Endodermal cell (in vitro differentiated cells): Measurements from ENCODE around the gene RPP38. TPM values are rescaled to one million over a fixed set of nuclear protein-coding genes. Genes with fewer than 3 reads are reported as not detected.

ENCODE experiments used
- DNase-seq: peaks from one replicate; pipeline ENCODE4 v3.0.0-alpha.2; 2017
- H3K27ac ChIP-seq: 2 replicates; pipeline ENCODE4 v1.5.1; 2013; ENCODE audit warnings: mild to moderate bottlenecking, low read depth, low read length, moderate library complexity
- H3K27me3 ChIP-seq: 2 replicates; pipeline ENCODE4 v1.6.1; 2013; ENCODE audit warnings: mild to moderate bottlenecking, low read length, moderate library complexity; ENCODE audit not compliant: insufficient read depth, control insufficient read depth, poor library complexity, severe bottlenecking
- H3K36me3 ChIP-seq: 2 replicates; pipeline ENCODE4 v1.7.0; 2013; ENCODE audit warnings: mild to moderate bottlenecking, low read length, moderate library complexity; ENCODE audit not compliant: control insufficient read depth, insufficient read depth
- H3K4me1 ChIP-seq: one replicate; pipeline ENCODE4 v1.7.0; 2013; ENCODE audit warnings: low read length; ENCODE audit not compliant: control insufficient read depth, insufficient read depth
- H3K4me3 ChIP-seq: 2 replicates; pipeline ENCODE4 v1.5.1; 2013; ENCODE audit warnings: mild to moderate bottlenecking, low read length, moderate library complexity
- H3K9ac ChIP-seq: 2 replicates; pipeline ENCODE4 v1.6.1; 2013; ENCODE audit warnings: mild to moderate bottlenecking, low read length, moderate library complexity; ENCODE audit not compliant: poor library complexity, severe bottlenecking; ENCODE audit errors: extremely low read depth
- H3K9me3 ChIP-seq: 2 replicates; pipeline ENCODE4 v1.6.1; 2013; ENCODE audit warnings: mild to moderate bottlenecking, low read length, moderate library complexity; ENCODE audit not compliant: control insufficient read depth
- H3K27ac Mint-ChIP-seq: 2 replicates; pipeline ENCODE4 v1.8.0; 2020; ENCODE audit warnings: mixed read lengths
- H3K27me3 Mint-ChIP-seq: 2 replicates; pipeline ENCODE4 v1.8.0; 2021; ENCODE audit warnings: mild to moderate bottlenecking, mixed read lengths; ENCODE audit not compliant: insufficient read depth
- H3K36me3 Mint-ChIP-seq: 2 replicates; pipeline ENCODE4 v1.8.0; 2020; ENCODE audit warnings: low read depth, mixed read lengths
- H3K4me1 Mint-ChIP-seq: 2 replicates; pipeline ENCODE4 v1.8.0; 2020; ENCODE audit warnings: mixed read lengths
- H3K4me3 Mint-ChIP-seq: 2 replicates; pipeline ENCODE4 v1.8.0; 2020; ENCODE audit warnings: mild to moderate bottlenecking, moderate library complexity, mixed read lengths
- H3K9me3 Mint-ChIP-seq: 2 replicates; pipeline ENCODE4 v1.8.0; 2020; ENCODE audit warnings: mild to moderate bottlenecking, mixed read lengths
- WGBS, 2 experiments: methylation state at CpG; one replicate each; pipeline versions ENCODE4 v1.1.5 to v1.1.7; 2013; ENCODE audit warnings: missing lambda C conversion rate in 2 of 2, mixed read lengths in 1 of 2; ENCODE audit not compliant: insufficient coverage in 1 of 2, insufficient read length in 1 of 2; 5-methylcytosine and 5-hydroxymethylcytosine counted together
- total RNA-seq, 2 donors: library from RNA; stranded (reverse); fragmentation: NEBNext Ultra II Directional in 1 of 2; extraction: Animal tissue kit (Norgen Biotek cat#: 25700) in 1 of 2; gene quantifications; 2 replicates in 1 of 2; 3 replicates in 1 of 2; pipeline ENCODE4 v1.2.1, GENCODE V29; 2021
- TF ChIP-seq, protein P1 (sequence below): fragments of 200-600 bp; sonication (generic); conservative IDR thresholded peaks from 2 replicates; pipeline ENCODE4 v1.5.0; 2021; ENCODE audit warnings: antibody characterized with exemption, mild to moderate bottlenecking

The RPP38 gene
- total RNA-seq, 2 donors from 2014 or later, result 23.6 to 24.8 TPM

DNA sequence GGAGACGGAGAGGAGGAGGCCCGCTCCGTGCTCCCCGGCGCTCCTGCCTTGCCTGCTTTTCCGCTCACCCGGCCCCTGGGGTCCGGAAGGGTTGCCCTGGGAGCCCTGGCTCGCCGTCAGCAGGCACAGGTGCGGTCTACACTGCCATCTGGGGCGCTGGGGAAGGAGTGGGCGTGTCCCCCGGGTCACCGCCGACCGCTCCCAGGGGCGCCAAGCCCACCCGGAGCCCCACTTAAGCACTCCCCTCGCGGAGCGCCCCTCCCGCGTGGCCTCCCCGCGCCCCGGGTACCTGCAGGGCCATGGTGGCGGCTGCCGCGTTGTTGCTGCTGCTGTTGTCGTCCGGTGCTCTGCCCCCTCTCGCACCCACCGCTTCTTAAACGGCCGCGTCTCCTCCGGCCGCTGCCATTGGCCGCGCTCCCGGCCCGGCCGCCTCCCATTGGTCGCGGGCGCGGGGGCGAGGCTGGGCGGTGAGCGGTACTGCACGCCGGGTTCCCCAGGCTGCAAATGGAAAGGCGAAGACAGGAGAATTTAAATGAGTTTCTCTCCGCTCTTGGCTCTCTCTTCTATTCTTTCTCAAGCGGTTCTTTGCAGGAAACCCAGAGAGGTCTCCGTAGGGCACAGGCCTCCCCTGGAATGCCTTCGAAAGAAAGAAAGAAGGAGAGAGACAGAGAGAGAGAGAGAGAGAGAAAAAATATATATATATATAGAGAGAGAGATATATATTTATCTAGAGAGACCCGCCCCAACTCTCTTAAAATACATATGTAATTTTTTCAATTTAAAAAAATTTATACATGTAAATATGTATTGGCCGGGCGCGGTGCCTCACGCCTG is 8.5 kb upstream of the RPP38 start, which contains the start of gene ACBD7:
Gene ACBD7 (minus strand): TSS at position 349 of the 834 bp plus-strand sequence. CDS start 48 bp downstream, at position 301.
- Histone ChIP-seq H3K4me1 (no peaks in the 10 kb centered on the region), H3K4me3 (peak within 1 kb of the TSS; percentile 80), H3K9me3 (no peaks in the 10 kb centered on the region), H3K27me3 (no peaks in the 10 kb centered on the region), H3K36me3 (no peaks in the 10 kb centered on the region), H3K9ac (no peak within 1 kb of the TSS), H3K27ac (no peak within 1 kb of the TSS)
- Mint-ChIP-seq H3K27me3 (peaks cover 10% of the 10 kb centered on the region), H3K36me3 (no peaks in the 10 kb centered on the region), H3K27ac (no peak within 1 kb of the TSS), H3K9me3 (no peaks in the 10 kb centered on the region), H3K4me3 (peak within 1 kb of the TSS; percentile 59), H3K4me1 (no peaks in the 10 kb centered on the region)
- DNase-seq, result peak; percentile 96
- WGBS, 2 experiments, result 0 to 7% methylated on average over 24 to 60 of the region's 63 CpGs
- TF ChIP-seq, protein P1, sequence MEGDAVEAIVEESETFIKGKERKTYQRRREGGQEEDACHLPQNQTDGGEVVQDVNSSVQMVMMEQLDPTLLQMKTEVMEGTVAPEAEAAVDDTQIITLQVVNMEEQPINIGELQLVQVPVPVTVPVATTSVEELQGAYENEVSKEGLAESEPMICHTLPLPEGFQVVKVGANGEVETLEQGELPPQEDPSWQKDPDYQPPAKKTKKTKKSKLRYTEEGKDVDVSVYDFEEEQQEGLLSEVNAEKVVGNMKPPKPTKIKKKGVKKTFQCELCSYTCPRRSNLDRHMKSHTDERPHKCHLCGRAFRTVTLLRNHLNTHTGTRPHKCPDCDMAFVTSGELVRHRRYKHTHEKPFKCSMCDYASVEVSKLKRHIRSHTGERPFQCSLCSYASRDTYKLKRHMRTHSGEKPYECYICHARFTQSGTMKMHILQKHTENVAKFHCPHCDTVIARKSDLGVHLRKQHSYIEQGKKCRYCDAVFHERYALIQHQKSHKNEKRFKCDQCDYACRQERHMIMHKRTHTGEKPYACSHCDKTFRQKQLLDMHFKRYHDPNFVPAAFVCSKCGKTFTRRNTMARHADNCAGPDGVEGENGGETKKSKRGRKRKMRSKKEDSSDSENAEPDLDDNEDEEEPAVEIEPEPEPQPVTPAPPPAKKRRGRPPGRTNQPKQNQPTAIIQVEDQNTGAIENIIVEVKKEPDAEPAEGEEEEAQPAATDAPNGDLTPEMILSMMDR, result peak; percentile 67

DNA sequence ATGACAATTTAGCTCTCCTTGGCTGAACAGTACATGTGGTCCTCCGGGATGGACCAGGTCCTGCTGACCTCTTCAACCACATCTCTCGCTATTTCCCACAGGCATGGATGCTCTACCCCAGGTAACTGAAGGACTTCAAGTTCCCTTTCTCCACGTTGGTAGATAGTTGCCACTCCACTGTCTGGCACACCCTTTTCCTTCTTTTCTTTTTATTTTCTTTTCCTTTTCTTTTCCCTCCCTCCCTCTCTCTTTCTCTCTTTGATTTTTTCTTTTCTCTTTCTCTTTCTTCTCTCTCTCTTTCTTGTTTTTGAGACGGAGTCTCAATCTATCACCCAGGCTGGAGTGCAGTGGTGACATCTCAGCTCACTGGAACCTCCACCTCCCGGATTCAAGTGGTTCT is 5.7 kb upstream of the RPP38 start:
- no peaks in the 10 kb centered on the region for H3K36me3 ChIP-seq
- H3K27ac ChIP-seq, result no peak overlapping the region
- H3K4me1 ChIP-seq, result peaks cover 1% of the 10 kb centered on the region
- Mint-ChIP-seq H3K27me3 (peaks cover 10% of the 10 kb centered on the region), H3K9me3 (no peaks in the 10 kb centered on the region), H3K4me3 (no peak overlapping the region), H3K27ac (no peak overlapping the region), H3K4me1 (no peaks in the 10 kb centered on the region), H3K36me3 (no peaks in the 10 kb centered on the region)
- no peak overlapping the region for H3K4me3 ChIP-seq
- TF ChIP-seq, protein P1, result no peak
- no peaks in the 10 kb centered on the region for H3K27me3 ChIP-seq
- DNase-seq, result no peak
- WGBS, 2 experiments, result 86 to 93% methylated on average over 5 of the region's 5 CpGs
- no peaks in the 10 kb centered on the region for H3K9me3 ChIP-seq
- no peak overlapping the region for H3K9ac ChIP-seq

DNA sequence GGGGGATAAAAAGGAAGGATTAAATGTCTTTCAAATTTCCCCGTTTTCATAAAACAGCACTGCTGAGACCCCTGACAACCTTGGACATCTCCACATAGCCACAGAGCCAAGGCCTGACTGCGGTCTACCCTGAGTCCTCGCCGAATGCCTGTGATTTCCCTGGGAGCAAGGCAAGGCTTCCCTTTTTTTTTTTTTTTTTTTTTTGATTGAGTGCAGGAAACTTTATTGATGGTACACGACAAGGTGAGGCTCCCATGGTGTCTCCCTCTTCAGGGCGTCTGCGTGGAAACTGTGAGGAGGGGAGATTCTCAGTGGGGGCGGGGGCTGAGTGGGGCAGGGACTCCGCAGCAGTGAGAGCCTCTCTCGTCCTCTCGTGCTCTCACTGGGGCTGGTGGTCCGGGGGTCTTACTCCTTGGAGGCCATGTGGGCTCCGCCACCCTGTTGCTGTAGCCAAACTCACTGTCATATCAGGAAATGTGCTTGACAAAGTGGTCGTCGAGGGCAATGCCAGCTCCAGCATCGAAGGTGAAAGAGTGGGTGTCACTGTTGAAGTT is 4.2 kb upstream of the RPP38 start:
- WGBS, 2 experiments, result 89 to 94% methylated on average over 9 to 16 of the region's 16 CpGs
- Histone ChIP-seq H3K9me3 (no peaks in the 10 kb centered on the region), H3K9ac (no peak overlapping the region), H3K27me3 (no peaks in the 10 kb centered on the region), H3K4me3 (no peak overlapping the region), H3K36me3 (no peaks in the 10 kb centered on the region), H3K4me1 (peaks cover 2% of the 10 kb centered on the region), H3K27ac (no peak overlapping the region)
- Mint-ChIP-seq H3K4me3 (no peak overlapping the region), H3K4me1 (no peaks in the 10 kb centered on the region), H3K36me3 (no peaks in the 10 kb centered on the region), H3K27me3 (peaks cover 10% of the 10 kb centered on the region), H3K9me3 (no peaks in the 10 kb centered on the region), H3K27ac (no peak overlapping the region)
- TF ChIP-seq, protein P1, result no peak
- DNase-seq, result no peak
